GM12864 (cell line): ENCODE data around the gene NHLRC4.

ENCODE experiments used
- DNase-seq: peaks from one replicate; pipeline ENCODE4 v3.0.0-alpha.2; 2011; ENCODE audit warnings: low read depth
- H3K4me3 ChIP-seq: 2 replicates; pipeline ENCODE4 v1.5.1; 2011; ENCODE audit warnings: mild to moderate bottlenecking, low read depth, low read length, control low read depth
- TF ChIP-seq, protein P1 (sequence below): IDR thresholded peaks from 2 replicates; pipeline ENCODE4 v1.5.1; 2011; ENCODE audit warnings: low read depth, mild to moderate bottlenecking, moderate library complexity, low read length, control low read depth, inconsistent platforms; ENCODE audit errors: missing control alignments

Gene NHLRC4

GRCh38 chr16:556474-557173, 10.2 kb upstream of the NHLRC4 start:
- no peak for DNase-seq
- no peak overlapping the region for H3K4me3 ChIP-seq
- TF ChIP-seq, protein P1, sequence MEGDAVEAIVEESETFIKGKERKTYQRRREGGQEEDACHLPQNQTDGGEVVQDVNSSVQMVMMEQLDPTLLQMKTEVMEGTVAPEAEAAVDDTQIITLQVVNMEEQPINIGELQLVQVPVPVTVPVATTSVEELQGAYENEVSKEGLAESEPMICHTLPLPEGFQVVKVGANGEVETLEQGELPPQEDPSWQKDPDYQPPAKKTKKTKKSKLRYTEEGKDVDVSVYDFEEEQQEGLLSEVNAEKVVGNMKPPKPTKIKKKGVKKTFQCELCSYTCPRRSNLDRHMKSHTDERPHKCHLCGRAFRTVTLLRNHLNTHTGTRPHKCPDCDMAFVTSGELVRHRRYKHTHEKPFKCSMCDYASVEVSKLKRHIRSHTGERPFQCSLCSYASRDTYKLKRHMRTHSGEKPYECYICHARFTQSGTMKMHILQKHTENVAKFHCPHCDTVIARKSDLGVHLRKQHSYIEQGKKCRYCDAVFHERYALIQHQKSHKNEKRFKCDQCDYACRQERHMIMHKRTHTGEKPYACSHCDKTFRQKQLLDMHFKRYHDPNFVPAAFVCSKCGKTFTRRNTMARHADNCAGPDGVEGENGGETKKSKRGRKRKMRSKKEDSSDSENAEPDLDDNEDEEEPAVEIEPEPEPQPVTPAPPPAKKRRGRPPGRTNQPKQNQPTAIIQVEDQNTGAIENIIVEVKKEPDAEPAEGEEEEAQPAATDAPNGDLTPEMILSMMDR = no peak

GRCh38 chr16:557463-558297, 9.1 kb upstream of the NHLRC4 start:
- TF ChIP-seq, protein P1 = no peak
- no peak for DNase-seq
- no peak overlapping the region for H3K4me3 ChIP-seq

DNA sequence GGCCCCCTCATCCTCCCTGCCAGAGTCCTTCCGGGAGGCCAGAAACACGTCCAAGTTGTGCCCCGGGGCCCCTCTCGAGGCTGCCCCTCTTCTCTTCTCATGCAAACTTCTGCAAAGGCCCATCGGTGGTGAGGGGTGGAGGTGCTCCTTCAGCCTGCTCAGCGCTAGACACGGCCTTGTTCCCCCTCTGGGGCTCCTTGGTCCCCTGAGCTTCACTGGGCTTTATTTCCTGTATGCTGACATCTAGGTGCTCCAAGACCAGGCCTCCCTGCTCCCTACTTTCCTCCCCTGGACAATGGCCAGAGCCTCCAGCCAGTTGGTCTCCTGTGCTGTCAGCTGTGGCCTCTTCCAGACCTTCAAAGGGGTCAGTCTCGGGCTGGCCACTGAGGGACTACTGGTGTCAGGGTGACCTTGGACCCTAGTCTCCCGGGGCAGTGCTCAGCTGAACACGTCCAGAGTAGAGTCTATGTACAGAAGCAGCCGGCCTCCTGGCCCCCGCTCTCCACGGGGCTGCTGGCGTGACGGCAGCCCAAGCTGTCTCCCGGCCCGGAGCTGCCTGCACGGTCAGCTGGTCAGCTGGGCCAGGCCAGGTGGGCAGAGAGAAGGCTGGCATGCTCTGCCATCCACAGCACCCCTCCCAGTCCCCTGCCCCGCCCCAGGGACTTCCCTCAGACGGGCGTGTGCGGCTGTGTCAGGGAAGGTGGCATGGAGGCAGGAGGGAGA, 8.3 kb upstream of the NHLRC4 start:
- TF ChIP-seq, protein P1 = no peak
- no peak for DNase-seq
- no peak overlapping the region for H3K4me3 ChIP-seq

- no peak for DNase-seq
- TF ChIP-seq, protein P1 = no peak
- no peak overlapping the region for H3K4me3 ChIP-seq
These were observed 7.8 kb upstream of the NHLRC4 start for GRCh38 chr16:559021-559380.

DNA sequence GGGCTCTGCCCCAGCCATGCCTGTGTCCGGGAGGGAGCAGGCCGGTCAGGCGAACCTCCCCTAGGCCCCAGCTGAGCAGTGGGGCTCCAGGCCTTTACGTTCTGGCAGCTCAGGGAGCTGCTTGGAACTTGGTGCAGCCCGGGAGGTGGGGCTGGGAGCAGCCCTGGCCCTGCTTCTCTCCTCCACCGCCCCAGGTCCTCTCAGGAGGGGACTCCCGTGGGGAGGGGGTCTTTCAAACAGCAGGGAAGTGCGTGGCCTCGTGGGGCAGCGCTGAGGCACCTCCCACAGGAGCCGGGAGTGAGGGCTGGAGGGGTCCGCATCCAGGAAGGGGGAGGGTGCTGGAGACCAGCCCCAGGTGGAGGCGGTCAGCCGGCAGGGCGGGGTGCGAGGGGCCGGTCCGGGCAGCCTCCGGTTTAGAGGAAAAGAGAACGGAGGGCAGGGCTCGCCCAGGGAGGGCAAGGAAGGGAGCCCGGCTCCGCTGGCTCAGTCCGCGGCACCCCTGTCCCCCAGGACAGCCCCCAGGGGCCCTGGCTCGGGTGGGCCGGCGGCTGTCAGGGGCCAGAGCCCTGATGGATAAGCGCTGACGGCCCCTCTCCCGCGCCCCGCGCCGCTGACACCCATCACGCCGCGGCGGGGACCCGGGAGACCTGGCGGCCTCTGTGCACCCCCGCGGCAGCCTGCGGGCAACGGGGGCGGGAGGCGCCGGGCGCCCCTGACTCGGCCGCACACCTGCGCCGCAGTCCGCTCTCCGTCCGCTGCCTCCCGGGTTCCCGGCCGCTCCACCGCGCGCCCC, 7.2 kb upstream of the NHLRC4 start:
- no peak overlapping the region for H3K4me3 ChIP-seq
- TF ChIP-seq, protein P1 = no peak
- no peak for DNase-seq

DNA sequence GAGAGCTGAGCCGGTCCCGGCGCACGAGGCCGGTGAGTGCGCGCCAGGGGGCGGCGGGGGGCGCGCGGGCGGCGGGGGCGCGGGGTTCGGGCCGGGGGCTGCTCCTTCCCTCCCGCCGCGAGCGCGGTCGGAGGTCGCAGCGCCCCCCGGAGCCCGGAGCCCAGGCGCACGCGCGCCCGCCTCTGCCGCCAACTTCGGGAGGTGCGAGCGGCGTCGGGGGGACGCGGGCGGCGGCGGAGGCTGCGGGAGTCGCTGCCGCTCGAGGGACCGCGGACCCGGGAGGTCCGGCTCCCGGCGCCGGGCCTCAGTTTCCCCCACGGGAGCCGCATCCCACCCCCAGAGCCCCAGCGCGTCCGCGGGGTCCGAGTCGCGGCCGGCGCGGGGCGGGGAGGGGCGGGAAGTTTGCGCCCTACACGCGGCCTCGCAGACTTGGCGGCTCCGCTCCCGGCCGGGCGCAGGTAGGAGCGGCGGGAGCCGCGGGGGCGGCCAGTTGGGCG, 6.6 kb upstream of the NHLRC4 start, which contains the start of gene PRR35:
PRR35 (plus strand) TSS at position 191 of the 497 bp plus-strand sequence. CDS start 2,901 bp downstream, outside the sequence.
- TF ChIP-seq, protein P1 = no peak
- no peak within 1 kb of the TSS for H3K4me3 ChIP-seq
- no peak for DNase-seq
